Measurements from ENCODE around the gene AIF1L. TPM values are rescaled to one million over a fixed set of nuclear protein-coding genes. Genes with fewer than 3 reads are reported as not detected.

AIF1L gene
- total RNA-seq, 1 donor from 2014 or later, result 16.2 TPM

- H3K27ac ChIP-seq, result no peak overlapping the region
- no peak overlapping the region for H3K4me3 ChIP-seq
- no peaks in the 10 kb centered on the region for H3K36me3 ChIP-seq
- intact Hi-C loops (cut with DNase I), result loop anchor here (10.0 kb wide), 1 partner anchor 278 kb away; no protein-coding TSS in a partner anchor
- no peaks in the 10 kb centered on the region for H3K27me3 ChIP-seq
- no peak for TF ChIP-seq POLR2A (IDR thresholded peaks at IDR 0.05)
- no peak for TF ChIP-seq POLR2AphosphoS5 (IDR thresholded peaks at IDR 0.05; ENCODE audit: insufficient read depth in 1 of 2, low read depth in 1 of 2)
- TF ChIP-seq, protein P1, sequence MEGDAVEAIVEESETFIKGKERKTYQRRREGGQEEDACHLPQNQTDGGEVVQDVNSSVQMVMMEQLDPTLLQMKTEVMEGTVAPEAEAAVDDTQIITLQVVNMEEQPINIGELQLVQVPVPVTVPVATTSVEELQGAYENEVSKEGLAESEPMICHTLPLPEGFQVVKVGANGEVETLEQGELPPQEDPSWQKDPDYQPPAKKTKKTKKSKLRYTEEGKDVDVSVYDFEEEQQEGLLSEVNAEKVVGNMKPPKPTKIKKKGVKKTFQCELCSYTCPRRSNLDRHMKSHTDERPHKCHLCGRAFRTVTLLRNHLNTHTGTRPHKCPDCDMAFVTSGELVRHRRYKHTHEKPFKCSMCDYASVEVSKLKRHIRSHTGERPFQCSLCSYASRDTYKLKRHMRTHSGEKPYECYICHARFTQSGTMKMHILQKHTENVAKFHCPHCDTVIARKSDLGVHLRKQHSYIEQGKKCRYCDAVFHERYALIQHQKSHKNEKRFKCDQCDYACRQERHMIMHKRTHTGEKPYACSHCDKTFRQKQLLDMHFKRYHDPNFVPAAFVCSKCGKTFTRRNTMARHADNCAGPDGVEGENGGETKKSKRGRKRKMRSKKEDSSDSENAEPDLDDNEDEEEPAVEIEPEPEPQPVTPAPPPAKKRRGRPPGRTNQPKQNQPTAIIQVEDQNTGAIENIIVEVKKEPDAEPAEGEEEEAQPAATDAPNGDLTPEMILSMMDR (IDR thresholded peaks at IDR 0.05), result no peak
- no peaks in the 10 kb centered on the region for H3K9me3 ChIP-seq
- DNase-seq (ENCODE audit: extremely low spot score in 2 of 2), result no peak
- no peaks in the 10 kb centered on the region for H3K4me1 ChIP-seq
Observed at GRCh38 chr9:131056781-131057506, 39.4 kb upstream of the AIF1L start.

- Histone ChIP-seq H3K27me3 (no peaks in the 10 kb centered on the region), H3K4me1 (no peaks in the 10 kb centered on the region), H3K36me3 (no peaks in the 10 kb centered on the region), H3K4me3 (no peak overlapping the region), H3K9me3 (no peaks in the 10 kb centered on the region), H3K27ac (no peak overlapping the region)
- intact Hi-C loops (cut with DNase I), result no loop called here
- no peak for DNase-seq (ENCODE audit: extremely low spot score in 2 of 2)
- TF ChIP-seq, protein P1 (IDR thresholded peaks at IDR 0.05), result no peak
Observed at GRCh38 chr9:131060900-131061630, 35.3 kb upstream of the AIF1L start.

GRCh38 chr9:131062969-131063368 lies 33.4 kb upstream of the AIF1L start:
- Histone ChIP-seq H3K27me3 (no peaks in the 10 kb centered on the region), H3K36me3 (no peaks in the 10 kb centered on the region), H3K9me3 (no peaks in the 10 kb centered on the region), H3K4me3 (no peak overlapping the region), H3K27ac (no peak overlapping the region), H3K4me1 (no peaks in the 10 kb centered on the region)
- no peak for DNase-seq (ENCODE audit: extremely low spot score in 2 of 2)
- TF ChIP-seq, protein P1 (IDR thresholded peaks at IDR 0.05), result no peak
- no peak for TF ChIP-seq POLR2AphosphoS5 (IDR thresholded peaks at IDR 0.05; ENCODE audit: insufficient read depth in 1 of 2, low read depth in 1 of 2)
- TF ChIP-seq POLR2A (IDR thresholded peaks at IDR 0.05), result no peak
- intact Hi-C loops (cut with DNase I), result no loop called here

- no peak for DNase-seq (ENCODE audit: extremely low spot score in 2 of 2)
- Histone ChIP-seq H3K27me3 (no peaks in the 10 kb centered on the region), H3K9me3 (no peaks in the 10 kb centered on the region), H3K27ac (no peak overlapping the region), H3K4me3 (no peak overlapping the region), H3K4me1 (no peaks in the 10 kb centered on the region), H3K36me3 (no peaks in the 10 kb centered on the region)
- intact Hi-C loops (cut with DNase I), result no loop called here
- TF ChIP-seq POLR2AphosphoS5 (IDR thresholded peaks at IDR 0.05; ENCODE audit: insufficient read depth in 1 of 2, low read depth in 1 of 2), result no peak
- TF ChIP-seq, protein P1 (IDR thresholded peaks at IDR 0.05), result no peak
- TF ChIP-seq POLR2A (IDR thresholded peaks at IDR 0.05), result no peak
Observed at GRCh38 chr9:131065599-131065998, 30.7 kb upstream of the AIF1L start.

GRCh38 chr9:131067625-131068024 lies 28.7 kb upstream of the AIF1L start:
- Histone ChIP-seq H3K9me3 (no peaks in the 10 kb centered on the region), H3K36me3 (no peaks in the 10 kb centered on the region), H3K27me3 (no peaks in the 10 kb centered on the region), H3K4me1 (no peaks in the 10 kb centered on the region), H3K27ac (no peak overlapping the region), H3K4me3 (no peak overlapping the region)
- no peak for DNase-seq (ENCODE audit: extremely low spot score in 2 of 2)
- intact Hi-C loops (cut with DNase I), result no loop called here
- no peak for TF ChIP-seq POLR2A (IDR thresholded peaks at IDR 0.05)
- TF ChIP-seq POLR2AphosphoS5 (IDR thresholded peaks at IDR 0.05; ENCODE audit: insufficient read depth in 1 of 2, low read depth in 1 of 2), result no peak
- TF ChIP-seq, protein P1 (IDR thresholded peaks at IDR 0.05), result no peak
